ENCODE results near the gene MYDGF.

Gene MYDGF

DNA sequence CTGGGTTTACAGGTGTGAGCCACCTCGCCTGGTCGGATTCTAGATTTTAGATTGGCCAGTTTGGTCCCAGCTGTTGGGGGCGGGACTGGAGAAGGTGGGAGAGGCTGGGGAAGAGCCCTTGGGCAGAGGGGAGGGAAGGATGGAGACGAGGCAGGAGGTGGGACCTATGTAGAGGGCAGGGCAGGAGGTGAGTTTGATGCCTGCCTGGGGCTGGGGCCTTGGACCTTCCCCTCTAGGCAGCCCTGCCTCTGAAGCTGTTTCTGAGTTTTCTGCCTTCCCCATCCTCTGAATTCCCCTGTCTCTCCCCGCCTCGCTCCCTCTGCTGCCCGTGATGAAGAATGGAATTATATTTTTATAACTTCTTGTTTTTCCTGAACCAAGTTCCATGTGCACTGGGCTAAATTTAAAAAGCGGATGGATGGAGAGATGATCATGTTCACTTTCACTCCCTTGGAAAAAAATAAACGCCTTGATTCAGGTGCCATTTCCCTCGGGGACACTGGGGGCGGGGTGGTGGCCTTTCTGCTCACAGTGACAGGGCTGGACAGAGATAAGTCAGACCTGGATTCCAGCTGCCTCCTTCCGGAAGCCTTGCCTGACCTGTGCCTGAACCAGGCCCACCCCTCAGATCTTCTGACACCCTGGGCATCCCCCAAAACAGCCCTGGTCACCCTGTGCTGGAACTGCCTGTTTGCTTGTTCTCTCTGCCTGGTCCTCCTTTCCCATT is 47.3 kb downstream of the MYDGF start:
- no peak for DNase-seq (ENCODE audit: low read depth, low spot score)
- H3K36me3 ChIP-seq (ENCODE audit: insufficient read depth, low read length): no peaks in the 10 kb centered on the region
- no peak overlapping the region for H3K9ac ChIP-seq (ENCODE audit: insufficient read length)
- no peaks in the 10 kb centered on the region for H3K9me3 ChIP-seq (ENCODE audit: low read depth, low read length)
- no peak overlapping the region for H3K27ac ChIP-seq
- no peak overlapping the region for H3K4me3 ChIP-seq
- TF ChIP-seq EZH2 (IDR thresholded peaks at IDR 0.05): no peak

DNA sequence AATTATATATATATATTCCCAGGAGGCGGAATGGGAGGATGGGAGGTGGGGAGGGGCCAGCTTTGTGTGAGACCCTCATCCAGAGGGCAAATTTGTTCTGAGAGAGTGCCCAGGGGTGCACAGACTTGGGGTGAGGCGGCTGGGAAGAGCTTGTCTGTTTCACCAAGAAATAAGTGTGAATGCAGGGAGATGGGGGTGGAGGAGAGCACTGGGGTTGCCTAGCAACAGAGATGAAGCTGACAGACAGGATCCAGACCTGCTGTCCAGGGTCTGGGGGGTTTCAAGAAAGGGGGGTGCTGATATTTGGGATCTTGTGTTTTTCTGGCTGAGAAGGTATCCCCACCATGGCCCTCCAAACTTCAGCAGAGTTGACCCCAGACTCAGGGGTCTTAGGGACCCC is 49.5 kb downstream of the MYDGF start:
- DNase-seq (ENCODE audit: low read depth, low spot score): no peak
- Histone ChIP-seq H3K9ac (ENCODE audit: insufficient read length) (no peak overlapping the region), H3K36me3 (ENCODE audit: insufficient read depth, low read length) (no peaks in the 10 kb centered on the region), H3K9me3 (ENCODE audit: low read depth, low read length) (no peaks in the 10 kb centered on the region), H3K4me3 (no peak overlapping the region), H3K27ac (no peak overlapping the region)
- TF ChIP-seq EZH2 (IDR thresholded peaks at IDR 0.05): no peak
- no peak for TF ChIP-seq FOXP2 (optimal IDR thresholded peaks at IDR 0.05; ENCODE audit: control extremely low read depth, extremely low read length, insufficient read depth)
- no peak for TF ChIP-seq POLR2AphosphoS5 (IDR thresholded peaks at IDR 0.05; ENCODE audit: borderline replicate concordance, low read depth, low read length)

DNA sequence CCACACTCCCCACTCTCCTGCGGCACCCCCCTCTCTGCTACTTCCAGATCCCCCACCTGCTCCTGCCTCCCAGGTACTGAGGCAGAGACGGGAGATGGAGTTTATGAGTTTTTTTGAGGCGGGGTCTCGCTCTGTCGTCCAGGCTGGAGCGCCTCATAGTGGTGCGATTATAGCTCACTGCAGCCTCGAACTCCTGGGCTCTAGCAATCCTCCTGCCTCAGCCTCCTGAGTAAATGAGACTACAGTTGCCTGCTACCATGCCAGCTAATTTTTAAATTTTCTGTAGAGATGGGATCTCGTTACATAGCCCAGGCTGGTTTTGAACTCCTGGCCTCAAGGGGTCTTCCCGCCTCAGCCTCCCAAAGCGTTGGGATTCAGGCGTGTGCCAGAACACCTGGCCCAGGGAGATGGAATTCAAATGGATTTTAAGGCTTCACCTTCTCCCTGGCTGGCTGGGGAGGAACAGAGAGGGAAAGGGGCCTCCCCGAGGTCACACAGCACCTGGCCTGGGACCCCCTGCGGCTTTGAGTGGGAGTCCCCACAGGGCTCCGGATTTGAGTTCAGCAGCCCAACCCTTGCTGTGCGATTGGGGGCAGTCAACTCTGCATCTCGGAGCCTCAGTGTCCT is 50.4 kb downstream of the MYDGF start:
- Histone ChIP-seq H3K36me3 (ENCODE audit: insufficient read depth, low read length) (no peaks in the 10 kb centered on the region), H3K9ac (ENCODE audit: insufficient read length) (no peak overlapping the region), H3K9me3 (ENCODE audit: low read depth, low read length) (no peaks in the 10 kb centered on the region), H3K27ac (no peak overlapping the region), H3K4me3 (no peak overlapping the region)
- no peak for TF ChIP-seq FOXP2 (optimal IDR thresholded peaks at IDR 0.05; ENCODE audit: control extremely low read depth, extremely low read length, insufficient read depth)
- no peak for TF ChIP-seq POLR2AphosphoS5 (IDR thresholded peaks at IDR 0.05; ENCODE audit: borderline replicate concordance, low read depth, low read length)
- no peak for TF ChIP-seq EZH2 (IDR thresholded peaks at IDR 0.05)
- no peak for DNase-seq (ENCODE audit: low read depth, low spot score)

DNA sequence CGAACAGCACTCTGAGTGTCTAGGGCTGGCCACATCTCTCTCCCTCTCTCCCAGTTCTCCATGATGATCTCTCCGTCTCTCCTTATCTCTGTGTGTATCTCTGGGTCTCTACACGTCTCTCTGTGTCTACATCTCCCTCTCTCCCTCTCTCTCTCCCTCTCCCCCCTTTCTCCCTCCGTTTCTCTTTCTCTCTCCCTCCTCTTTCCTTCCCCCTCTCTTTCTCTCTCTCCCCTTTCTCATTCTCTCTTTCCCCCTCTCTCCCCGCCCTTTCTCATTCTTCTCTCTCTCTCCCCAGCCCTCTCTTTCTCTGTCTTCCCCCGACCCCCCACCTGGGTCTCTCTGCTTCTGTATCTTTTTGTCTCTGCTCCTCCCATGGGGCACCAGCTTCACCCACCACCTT is 52.1 kb downstream of the MYDGF start:
- Histone ChIP-seq H3K9ac (ENCODE audit: insufficient read length) (no peak overlapping the region), H3K9me3 (ENCODE audit: low read depth, low read length) (no peaks in the 10 kb centered on the region), H3K27ac (no peak overlapping the region)

DNA sequence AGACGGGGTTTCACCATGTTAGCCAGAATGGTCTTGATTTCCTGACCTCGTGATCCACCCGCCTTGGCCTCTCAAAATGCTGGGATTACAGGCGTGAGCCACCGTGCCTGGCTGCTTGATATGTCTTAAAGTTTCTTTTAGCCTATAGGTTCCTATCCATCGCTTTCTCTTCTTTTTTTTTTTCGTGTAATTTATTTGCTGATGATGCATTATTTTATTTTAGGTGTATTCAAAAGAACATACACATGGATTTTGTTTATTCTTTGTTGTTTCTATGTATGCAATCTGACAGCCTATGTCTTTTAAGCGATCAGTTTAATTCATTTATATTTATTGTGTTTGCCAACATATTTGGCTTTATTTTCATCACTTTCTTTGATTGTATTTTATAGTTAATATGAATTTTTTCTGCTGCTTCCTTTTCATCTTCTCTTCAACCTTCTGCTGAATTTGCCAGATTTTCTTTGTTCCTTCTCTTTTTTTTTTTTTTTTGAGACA is 56.8 kb downstream of the MYDGF start:
- Histone ChIP-seq H3K36me3 (ENCODE audit: insufficient read depth, low read length) (no peaks in the 10 kb centered on the region), H3K4me3 (no peak overlapping the region), H3K27ac (no peak overlapping the region), H3K9me3 (ENCODE audit: low read depth, low read length) (no peaks in the 10 kb centered on the region), H3K9ac (ENCODE audit: insufficient read length) (no peak overlapping the region)
- DNase-seq (ENCODE audit: low read depth, low spot score): no peak
- TF ChIP-seq POLR2AphosphoS5 (IDR thresholded peaks at IDR 0.05; ENCODE audit: borderline replicate concordance, low read depth, low read length) (no peak), EZH2 (IDR thresholded peaks at IDR 0.05) (no peak), FOXP2 (optimal IDR thresholded peaks at IDR 0.05; ENCODE audit: control extremely low read depth, extremely low read length, insufficient read depth) (no peak)

More for the DNA sequence above, 52.1 kb downstream of the MYDGF start:
- Histone ChIP-seq H3K36me3 (ENCODE audit: insufficient read depth, low read length) (no peaks in the 10 kb centered on the region), H3K4me3 (no peak overlapping the region)
- no peak for DNase-seq (ENCODE audit: low read depth, low spot score)
- TF ChIP-seq POLR2AphosphoS5 (IDR thresholded peaks at IDR 0.05; ENCODE audit: borderline replicate concordance, low read depth, low read length) (no peak), FOXP2 (optimal IDR thresholded peaks at IDR 0.05; ENCODE audit: control extremely low read depth, extremely low read length, insufficient read depth) (no peak), EZH2 (IDR thresholded peaks at IDR 0.05) (no peak)

DNA sequence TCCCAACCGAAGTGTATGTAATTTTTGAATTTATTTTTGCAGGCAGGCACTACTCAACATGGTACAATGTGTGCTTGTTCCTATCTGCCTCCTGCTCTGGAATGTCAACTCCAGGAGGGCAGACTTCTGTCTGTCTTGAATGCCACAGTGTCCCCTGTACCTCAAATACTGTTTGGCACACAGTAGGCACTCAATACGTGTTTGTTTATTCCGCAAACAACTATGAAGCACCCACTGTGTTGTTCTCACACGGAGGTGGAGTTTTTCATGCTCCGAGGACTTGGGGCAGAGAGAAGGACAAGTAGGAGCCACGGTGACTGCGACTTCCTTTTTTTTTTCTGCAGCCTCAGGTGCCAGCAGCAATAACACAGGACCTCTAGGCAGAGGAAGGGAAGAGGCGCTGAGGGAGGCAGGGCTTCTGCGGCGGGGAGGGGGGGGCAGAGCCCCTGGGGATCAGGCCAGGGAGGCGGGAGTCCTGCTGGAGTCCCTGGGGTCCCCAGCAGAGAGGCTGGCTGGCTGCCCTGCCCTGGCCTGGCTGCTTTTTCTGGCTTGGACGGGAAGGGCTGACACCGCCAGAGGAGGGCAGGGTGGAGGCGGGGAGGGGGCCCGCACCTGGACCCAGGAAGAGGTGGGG is 60.1 kb downstream of the MYDGF start:
- no peaks in the 10 kb centered on the region for H3K9me3 ChIP-seq (ENCODE audit: low read depth, low read length)
- H3K27ac ChIP-seq: no peak overlapping the region
- TF ChIP-seq EZH2 (IDR thresholded peaks at IDR 0.05): no peak
- no peak for TF ChIP-seq FOXP2 (optimal IDR thresholded peaks at IDR 0.05; ENCODE audit: control extremely low read depth, extremely low read length, insufficient read depth)
- TF ChIP-seq POLR2AphosphoS5 (IDR thresholded peaks at IDR 0.05; ENCODE audit: borderline replicate concordance, low read depth, low read length): no peak
- H3K9ac ChIP-seq (ENCODE audit: insufficient read length): no peak overlapping the region
- DNase-seq (ENCODE audit: low read depth, low spot score): no peak
- no peak overlapping the region for H3K4me3 ChIP-seq
- H3K36me3 ChIP-seq (ENCODE audit: insufficient read depth, low read length): no peaks in the 10 kb centered on the region

Data from SK-N-MC (cell line).